GM19239 (cell line): ENCODE data around the gene CD2BP2.
"Not testable (repeated sequence)": the region's sequence is repeated elsewhere in the genome, so short reads cannot be mapped to it uniquely, and the experiment has no call there.

ENCODE experiments used
- DNase-seq: peaks from one replicate; pipeline ENCODE4 v3.0.0; 2011; ENCODE audit warnings: low spot score; ENCODE audit not compliant: insufficient read length
- FAIRE-seq: peaks from 2 replicates; lab custom pipeline; 2011; peaks lifted over from hg19 to GRCh38; lab: Jason Lieb, UNC

Gene CD2BP2

DNA sequence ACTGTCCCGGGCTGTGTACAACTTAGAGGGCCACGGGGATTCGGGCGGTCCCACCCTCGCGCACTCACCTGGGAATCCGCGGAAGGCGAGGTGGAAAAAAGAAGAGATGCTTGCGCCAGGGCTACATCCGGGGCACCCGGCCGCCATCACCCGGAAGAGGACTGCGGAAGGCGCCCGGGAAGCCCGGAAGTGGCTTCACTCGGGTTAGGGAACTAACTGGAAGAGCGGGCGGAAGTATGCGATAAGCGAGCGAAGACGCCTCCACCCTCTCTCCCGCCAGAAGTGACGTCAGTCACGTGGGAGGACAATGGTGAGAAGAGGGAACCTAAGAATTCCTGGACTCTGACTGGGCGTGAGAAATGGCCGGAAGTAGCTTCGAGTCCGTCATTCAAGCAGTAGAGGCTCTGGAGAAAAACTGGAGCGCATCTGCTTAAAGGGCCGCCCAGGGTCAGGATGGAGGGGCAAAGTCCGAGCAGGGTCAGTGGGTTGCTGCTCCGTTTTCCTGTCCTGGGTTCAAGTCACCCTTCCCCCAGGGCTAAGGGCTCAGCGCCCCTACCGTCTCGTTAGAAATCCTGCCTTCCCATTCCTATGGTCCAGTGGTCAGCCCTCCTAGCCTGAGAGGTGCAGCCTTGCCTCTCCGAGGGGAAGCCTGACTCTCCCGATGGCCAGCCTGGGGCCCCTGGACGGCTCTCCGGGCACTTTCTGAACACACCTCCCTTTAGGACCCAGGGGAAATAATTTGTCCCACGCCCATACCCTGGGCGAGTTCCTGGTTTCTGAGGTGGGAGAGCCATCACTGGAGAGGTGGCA lies at the start of gene CD2BP2:
Gene CD2BP2, minus strand, starts transcription at position 165 of the 810 bp plus-strand sequence. CDS start 627 bp downstream, outside the sequence.
- peak; percentile 92 for DNase-seq
- FAIRE-seq: peak; percentile 97

DNA sequence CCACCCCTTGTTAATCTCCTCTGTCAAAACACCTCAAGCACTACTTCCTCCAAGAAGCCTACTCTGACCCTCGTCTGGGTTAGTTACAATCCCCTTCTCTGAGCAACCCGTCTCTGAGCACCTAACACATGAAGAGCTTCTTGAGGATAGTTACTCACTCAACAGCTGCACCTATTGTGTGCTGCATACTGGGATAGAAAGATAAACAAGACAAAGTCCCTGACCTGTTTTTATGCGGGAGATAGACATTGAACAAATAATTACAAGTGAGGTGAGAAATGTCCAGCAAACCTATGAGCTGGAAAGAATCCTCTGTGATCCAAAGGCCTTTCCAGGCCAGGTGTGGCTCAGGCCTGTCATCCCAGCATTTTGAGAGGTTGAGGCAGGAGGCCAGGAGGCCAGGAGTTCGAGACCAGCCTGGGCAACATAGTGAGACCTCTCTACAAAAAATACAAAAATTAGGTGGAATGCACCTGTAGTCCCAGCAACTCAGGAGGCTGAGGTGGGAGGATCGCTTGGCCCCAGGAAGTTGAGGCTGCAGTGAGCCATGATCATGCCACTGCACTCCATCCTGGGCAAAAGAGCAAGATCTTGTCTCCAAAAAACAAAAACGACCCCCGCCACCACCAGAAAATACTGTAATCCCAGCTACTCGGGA lies 46.8 kb upstream of the CD2BP2 start:
- DNase-seq: no peak
- FAIRE-seq: no peak

DNA sequence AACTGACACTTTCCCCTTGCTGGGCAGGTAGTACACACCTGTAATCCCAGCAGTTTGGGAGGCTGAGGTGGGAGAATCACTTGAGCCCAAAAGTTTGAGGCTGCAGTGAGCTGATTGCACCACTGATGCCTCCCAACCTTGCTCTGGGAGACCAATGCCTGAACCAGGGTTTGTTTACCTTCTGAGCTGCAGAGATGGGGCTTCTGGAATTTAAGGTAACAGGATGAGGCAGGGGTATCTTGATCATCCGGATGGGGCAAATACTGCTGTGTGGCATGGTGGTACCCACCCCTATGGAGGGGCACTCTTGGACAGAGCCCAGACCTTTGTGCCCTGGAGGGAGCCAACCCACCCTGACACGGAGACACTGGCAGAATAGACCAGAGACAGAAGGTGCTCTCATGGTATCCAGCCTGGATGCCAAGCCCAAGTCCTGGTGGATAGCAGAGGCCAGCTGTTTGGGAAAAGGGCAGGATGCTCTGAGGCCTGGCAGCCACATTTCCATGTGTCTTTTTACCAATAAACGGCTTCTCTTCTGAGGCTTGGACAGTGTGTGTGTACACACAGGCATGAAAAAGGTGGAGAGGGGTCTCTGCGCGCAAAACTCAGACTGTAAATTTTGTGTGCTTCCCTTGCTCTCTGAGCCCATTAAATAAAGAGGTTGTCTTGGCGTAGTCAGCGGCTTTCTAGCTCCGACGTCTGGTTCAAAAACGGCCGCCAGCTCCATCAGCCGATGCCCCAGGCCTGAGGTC lies 44.5 kb upstream of the CD2BP2 start:
- no peak for FAIRE-seq

DNA sequence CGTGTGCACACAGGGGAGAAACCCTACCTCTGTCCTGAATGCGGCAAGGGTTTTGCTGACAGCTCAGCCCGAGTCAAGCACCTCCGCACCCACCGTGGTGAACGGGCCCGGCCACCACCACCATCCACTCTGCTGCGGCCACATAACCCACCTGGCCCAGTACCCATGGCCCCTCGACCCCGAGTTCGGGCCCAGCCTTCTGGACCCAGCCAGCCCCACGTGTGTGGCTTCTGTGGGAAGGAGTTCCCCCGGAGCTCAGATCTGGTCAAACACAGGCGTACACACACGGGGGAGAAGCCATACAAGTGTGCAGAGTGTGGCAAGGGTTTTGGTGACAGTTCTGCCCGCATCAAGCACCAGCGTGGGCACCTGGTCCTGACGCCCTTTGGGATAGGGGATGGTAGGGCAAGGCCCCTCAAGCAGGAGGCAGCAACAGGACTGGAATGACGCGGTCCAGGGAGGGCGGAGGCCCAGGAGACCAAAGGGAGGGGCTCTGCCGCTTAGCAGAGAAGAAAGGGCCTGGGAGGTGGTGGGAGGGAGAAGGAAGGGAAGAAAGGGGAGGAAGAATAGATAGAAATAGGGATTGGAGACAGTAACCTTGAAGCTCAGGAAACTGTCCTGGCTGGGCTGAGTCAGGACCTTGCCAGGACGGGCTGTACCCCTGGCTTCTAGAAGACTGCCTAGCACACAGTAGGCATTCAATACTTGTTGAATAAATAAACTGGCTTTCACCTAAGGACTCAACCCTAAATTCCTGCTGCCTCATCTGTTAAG lies 43.7 kb upstream of the CD2BP2 start:
- FAIRE-seq: no peak
- DNase-seq: no peak

More for the DNA sequence above, 44.5 kb upstream of the CD2BP2 start:
- no peak for DNase-seq

DNA sequence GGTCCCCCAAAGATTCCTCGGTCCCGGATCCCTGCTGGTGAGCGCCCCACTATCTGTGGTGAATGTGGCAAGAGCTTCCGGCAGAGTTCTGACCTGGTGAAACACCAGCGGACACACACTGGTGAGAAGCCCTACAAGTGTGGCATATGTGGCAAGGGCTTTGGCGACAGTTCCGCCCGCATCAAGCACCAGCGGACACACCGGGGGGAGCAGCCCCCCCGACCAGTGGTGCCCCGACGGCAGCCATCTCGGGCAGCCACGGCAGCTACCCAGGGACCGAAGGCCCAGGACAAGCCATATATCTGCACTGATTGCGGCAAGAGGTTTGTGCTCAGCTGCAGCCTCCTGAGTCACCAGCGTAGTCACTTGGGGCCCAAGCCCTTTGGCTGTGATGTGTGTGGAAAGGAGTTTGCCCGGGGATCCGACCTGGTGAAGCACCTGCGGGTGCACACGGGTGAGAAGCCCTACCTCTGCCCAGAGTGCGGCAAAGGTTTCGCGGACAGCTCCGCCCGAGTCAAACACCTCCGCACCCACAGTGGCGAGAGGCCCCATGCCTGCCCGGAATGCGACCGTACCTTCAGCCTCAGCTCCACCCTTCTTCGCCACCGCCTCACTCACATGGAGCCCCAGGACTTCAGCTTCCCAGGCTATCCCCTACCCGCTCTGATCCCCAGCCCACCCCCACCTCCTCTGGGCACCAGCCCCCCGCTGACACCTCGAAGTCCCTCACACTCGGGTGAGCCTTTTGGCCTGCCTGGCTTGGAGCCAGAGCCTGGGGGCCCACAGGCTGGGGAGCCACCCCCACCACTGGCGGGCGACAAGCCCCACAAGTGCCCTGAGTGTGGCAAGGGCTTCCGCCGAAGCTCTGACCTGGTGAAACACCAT lies 42.9 kb upstream of the CD2BP2 start:
- DNase-seq: no peak
- FAIRE-seq: no peak

DNA sequence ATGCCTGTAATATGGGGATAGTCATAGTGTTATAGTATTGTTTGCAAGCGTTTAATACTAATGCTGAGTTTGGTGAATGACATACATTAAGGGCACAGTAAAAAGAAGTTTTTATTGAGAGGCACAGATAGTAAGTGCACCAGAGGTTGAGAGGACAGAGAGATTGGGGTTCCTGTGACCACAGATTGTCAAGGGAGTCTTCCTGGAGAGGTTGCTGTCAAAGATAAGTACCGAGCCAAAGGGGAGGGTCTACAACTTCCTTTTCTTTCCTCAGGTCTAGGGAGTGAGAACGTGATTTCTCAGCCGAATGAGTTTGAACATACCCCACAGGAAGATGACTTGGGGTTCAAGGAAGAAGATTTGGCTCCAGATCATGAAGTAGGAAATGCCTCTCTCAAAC lies 41.9 kb upstream of the CD2BP2 start:
- FAIRE-seq: no peak

DNA sequence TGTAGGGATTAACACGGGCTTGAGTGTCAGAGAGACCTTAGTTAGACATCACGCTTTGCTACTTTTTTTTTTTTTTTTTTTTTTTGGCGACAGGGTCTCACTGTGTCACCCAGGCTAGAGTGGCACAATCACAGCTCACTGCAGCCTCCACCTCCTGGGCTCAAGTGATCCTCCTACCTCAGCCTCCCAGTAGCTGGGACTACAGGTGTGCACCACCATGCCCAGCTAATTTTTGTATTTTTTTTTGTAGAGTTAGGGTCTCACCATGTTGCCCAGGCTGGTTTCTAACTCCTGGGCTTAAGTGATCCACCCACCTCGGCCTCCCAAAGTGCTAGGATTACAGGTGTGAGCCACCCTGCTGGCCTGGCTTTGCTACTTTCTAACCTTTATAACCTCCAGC lies 41.5 kb upstream of the CD2BP2 start:
- FAIRE-seq, DNase-seq: not testable (repeated sequence)

More for the DNA sequence above, 41.9 kb upstream of the CD2BP2 start:
- no peak for DNase-seq

DNA sequence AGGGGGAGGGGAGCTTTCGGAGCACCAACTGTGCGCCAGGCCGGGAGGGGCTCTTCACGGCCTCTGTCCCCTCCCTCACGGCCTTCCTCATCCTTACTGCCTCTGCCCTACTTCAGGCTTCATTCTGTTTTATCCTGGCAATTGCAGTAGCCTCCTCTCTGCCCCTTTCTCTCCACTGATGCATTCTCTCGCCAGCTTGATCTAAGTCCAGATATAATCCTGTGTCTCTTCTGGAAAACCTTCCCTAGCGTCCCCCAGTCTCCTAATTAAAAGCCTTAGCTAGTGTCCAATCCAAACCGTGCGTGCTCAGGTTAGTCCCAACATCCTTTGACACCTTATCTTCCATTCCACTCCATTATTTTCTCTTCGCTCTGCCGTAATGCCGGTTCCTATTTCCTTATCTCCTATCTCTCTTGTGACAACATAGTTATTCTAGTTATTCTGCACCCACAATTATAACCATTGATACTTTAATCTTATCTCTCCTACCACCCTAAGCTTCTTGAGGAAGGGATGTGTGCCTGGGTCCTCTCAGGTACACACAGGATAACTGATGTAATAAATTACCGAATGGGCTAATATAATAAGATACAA lies 41.0 kb upstream of the CD2BP2 start:
- DNase-seq (no peak), FAIRE-seq (no peak)

DNA sequence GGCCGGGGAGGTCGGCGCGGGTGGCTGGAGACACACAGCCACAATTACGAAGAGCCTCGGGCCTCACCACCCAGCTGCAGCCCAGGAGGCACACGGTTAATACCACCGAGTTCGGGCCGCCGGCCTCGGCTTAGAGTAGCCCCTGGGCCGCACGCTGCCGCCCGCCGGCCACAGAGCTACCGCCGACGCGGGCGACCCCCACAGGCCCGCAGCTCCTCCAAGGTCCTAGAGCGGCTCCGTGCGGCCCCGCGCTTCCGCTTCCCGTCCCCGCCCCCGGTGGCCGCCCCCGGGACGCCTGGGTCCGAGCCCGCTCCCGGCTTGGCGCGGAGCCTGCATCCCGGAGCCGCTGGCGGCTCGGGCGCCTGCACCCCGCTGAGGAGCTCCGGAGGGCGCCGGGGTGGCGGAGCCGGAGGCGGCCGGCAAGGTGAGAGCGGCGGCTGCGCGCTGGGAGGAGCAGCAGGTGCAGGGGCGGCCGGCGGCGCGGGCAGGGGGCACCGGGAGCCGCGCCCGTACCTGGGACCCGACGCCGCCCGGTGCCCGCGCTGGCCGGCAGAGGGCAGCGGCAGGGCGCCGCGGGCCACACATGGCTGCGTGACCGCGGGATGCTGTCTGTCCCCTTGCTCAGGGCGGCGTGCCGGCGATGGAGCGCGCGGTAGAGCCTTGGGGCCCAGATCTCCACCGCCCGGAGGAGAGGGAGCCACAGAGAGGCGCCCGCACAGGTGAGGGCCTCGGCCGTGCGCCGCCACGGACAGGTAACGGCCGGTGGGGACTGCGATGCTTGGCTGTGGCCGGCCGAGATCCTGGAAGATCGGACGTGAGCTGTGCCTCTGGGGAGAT lies 40.3 kb upstream of the CD2BP2 start, which contains the start of gene ZNF48:
Gene ZNF48, plus strand, starts transcription at position 266 of the 837 bp plus-strand sequence. Its CDS starts 375 bp downstream, at position 641.
- FAIRE-seq (no peak), DNase-seq (peak; percentile 76)

DNA sequence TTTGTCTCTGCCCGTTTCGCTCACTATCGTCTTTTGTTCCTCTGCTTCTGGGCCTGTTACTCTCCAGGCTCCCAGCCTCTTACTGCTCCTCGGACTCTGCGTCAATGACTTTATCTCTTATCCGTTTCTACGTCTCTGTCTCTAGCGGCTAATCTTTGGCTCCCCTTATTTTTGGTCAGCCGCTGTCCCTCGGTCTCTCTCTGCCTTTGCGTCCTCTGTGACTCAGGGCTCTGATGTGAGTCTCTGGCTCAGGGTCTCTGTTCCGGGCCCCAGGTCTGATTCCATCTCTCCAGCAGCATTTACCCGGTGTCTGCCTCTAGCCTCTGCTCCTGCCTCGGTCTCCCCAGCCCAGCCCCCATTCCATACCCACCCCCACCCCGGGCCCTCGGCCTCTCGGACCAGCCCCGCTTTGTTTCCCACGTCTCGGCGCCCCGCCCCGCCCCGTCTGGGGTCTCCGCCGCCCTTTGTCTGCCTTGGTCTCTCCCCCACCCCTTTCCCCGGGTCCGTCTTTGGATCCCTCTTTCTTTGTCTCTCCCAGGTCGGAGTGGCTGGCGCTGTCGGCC lies 39.6 kb upstream of the CD2BP2 start:
- no peak for DNase-seq
- FAIRE-seq: no peak

DNA sequence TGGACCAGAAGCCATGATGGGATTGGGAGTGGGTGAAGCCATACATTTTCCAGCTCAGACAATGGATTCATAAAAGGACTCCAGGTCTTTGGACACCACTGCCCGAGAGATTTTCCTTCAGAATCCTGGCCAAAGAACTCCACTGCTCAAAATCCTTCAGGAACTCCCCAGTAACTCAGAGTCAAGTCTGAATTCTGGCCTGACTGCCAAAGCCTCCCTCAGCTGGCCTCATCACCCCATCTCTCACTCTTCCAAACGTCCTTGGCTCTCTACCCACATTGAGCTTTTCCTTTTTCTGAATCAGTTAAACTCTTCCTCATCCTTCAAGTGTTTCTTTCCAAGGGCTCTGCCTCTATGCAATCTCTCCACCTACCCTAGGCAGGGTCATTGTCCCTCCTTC lies 28.4 kb upstream of the CD2BP2 start:
- DNase-seq: no peak

DNA sequence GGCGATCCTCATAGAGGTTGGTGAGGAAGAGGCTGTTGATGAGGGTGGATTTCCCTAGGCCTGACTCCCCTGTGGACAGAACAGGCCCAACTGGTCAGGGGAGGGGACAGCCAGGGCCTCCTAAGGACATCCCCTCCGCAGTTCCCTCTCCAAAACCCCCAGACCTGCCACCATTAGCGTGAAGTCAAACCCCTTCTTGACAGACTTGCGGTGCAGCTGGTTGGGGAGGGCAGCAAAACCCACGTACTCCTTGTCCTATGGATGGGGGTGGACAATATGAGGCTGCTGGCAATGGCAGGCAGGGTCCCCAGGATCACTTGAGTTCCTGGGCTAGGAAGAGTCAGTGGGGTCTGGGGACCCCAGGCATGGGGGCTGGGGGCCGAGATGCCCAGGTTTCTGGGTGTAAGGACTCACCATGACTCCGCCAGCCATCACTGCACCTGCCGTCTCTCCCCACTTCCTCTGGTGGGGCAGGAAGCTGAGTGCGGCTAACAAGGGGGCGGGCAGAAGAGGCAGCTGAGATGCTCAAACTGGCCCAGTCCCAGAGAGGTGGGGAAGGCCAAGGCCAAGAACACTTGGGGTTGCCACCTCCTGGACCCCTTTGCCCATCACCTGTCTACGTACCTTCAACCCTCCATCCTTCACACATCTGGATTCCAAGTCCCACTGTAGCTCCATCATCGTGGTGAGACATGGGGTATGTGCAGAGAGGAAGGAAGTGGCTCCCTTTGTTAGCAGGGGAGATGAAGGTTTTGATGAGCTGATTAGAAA lies 27.2 kb upstream of the CD2BP2 start, which contains the start of gene SEPTIN1:
Gene SEPTIN1, minus strand, starts transcription at position 451 of the 771 bp plus-strand sequence. Its CDS starts 19 bp downstream, at position 432.
- FAIRE-seq (peak; percentile 86), DNase-seq (no peak)

More for the DNA sequence above, 28.4 kb upstream of the CD2BP2 start:
- no peak for FAIRE-seq

DNA sequence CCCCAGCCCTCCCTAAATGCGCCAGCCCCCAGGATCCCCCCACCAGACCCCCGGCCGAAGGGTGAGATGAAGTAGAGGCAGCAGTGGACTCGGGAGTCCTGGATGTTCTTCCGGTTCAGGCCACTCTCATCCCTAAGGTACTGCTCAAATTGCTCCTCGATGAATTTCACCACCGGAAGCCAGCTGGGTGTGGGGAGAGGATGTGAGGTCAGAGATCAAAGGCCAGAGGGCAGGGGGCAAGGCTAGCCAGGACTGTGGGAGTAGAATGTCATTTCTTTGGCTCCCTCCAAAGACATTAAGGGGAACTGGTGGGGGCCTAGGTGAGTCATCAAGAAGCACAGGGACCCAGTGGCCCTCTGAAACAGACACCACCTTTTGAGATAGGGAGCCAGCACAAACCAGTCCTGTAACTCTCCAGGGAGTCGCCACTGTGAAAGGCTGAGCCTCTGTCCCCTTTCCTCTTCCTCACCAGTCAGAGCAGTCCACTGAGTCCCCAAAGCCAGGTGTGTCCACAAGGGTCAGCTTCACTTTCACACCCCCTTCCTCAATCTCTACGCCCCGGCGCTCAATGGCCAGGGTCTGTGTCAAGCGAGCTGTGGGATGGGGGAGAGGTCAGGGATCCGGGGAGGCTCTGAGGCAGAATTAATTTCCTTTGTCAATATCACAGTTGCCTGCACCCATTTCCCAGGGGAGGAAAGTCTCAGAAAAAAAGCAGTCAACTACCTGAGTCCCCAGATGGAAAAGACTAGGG lies 26.4 kb upstream of the CD2BP2 start:
- FAIRE-seq: peak; percentile 63
- DNase-seq: no peak

DNA sequence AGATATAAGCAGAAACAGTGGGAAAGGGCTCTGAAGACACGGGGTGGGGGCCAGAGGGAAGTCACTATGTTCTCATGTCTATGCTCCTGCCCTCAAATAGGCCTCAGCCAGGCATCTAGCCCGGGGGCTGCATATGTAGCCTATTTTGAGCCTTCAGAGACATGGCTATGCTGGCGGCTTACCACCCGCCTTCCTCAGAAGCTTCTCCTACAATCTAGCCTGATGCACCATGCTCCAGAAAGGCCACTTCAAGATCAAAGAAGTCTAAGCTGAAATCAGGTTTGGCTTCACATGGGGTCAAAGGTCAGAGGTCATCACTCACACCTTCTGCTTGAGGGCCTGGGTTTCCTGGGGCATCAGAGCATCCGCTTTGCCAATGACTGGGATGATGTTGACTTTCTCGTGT lies 25.7 kb upstream of the CD2BP2 start:
- FAIRE-seq (no peak), DNase-seq (no peak)

DNA sequence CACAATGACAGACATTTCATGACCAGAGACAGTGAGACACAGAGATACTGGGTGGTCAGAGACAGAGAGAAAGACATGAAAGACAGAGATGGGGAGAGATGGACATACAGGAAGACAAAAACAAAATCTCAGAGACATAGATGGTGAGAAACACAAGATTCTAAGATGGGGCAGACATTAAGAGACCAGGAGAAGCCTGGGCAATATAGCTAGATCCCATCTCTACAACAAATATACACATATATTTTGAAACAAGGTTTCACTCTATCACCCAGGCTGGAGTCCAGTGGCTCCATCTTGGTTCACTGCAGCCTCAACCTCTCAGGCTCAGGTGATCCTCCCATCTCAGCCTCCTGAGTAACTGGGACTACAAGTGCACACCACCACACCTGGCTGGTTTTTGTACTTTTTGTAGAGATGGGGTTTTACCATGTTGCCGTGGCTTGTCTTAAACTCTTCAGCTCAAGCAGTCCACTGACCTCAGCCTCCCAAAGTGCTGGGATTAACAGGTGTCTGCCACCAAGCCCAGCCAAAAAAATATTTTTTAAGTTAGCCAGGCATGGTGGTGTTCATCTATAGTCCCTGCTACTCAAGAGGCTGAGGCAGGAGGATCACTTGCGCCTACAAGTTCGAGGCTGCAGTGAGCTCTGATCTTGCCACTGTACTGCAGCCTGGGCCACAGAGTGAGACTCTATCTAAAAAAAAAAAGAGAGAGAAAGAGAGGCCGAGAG lies 25.1 kb upstream of the CD2BP2 start:
- FAIRE-seq: no peak
- DNase-seq: no peak
